Activated B cell treated with CpG ODN at 0.5 μM for 24 hours (primary cell): ENCODE data around the gene ZMYND12. TPM values are rescaled to one million over a fixed set of nuclear protein-coding genes. Genes with fewer than 3 reads are reported as not detected.
"Not testable (repeated sequence)": the region's sequence is repeated elsewhere in the genome, so short reads cannot be mapped to it uniquely, and the experiment has no call there.

Experiments used
- ATAC-seq: fragments of 200-7000 bp; cut with Tn5 transposase; one replicate; pipeline ENCODE4 v1.10.0; 2021; ENCODE audit warnings: low read depth, mild to moderate bottlenecking, moderate library complexity
- CTCF ChIA-PET: fragments of 350-600 bp; sonication (Branson Sonifier 250); formaldehyde crosslinking; loops from one replicate; lab custom pipeline; 2021; ENCODE audit warnings: antibody characterized with exemption; lab: Charles Lee
- POLR2A ChIA-PET: fragments of 350-600 bp; sonication (Branson Sonifier 250); formaldehyde crosslinking; loops from one replicate; lab custom pipeline; 2021; ENCODE audit warnings: antibody characterized with exemption; lab: Charles Lee
- DNase-seq: peaks from one replicate; pipeline ENCODE4 v3.0.0; 2022
- H3K27ac Mint-ChIP-seq: one replicate; pipeline ENCODE4 v1.8.0; 2020; ENCODE audit warnings: mixed read lengths
- H3K27me3 Mint-ChIP-seq: one replicate; pipeline ENCODE4 v1.8.0; 2021; ENCODE audit warnings: mixed read lengths
- H3K36me3 Mint-ChIP-seq: one replicate; pipeline ENCODE4 v1.8.0; 2021; ENCODE audit warnings: low read depth, mixed read lengths
- H3K4me1 Mint-ChIP-seq: one replicate; pipeline ENCODE4 v1.8.0; 2021; ENCODE audit warnings: mixed read lengths
- H3K4me3 Mint-ChIP-seq: one replicate; pipeline ENCODE4 v1.8.0; 2020; ENCODE audit warnings: mild to moderate bottlenecking, mixed read lengths
- H3K9me3 Mint-ChIP-seq: one replicate; pipeline ENCODE4 v1.8.0; 2020; ENCODE audit warnings: mixed read lengths
- CTCF ChIP-seq: fragments of 200-600 bp; IDR thresholded peaks from one replicate; pipeline ENCODE4 v1.8.0; 2022; ENCODE audit warnings: antibody characterized with exemption, mild to moderate bottlenecking
- intact Hi-C: fragments of 100-400 bp; cut with micrococcal nuclease; formaldehyde crosslinking; loops from one replicate; pipeline ENCODE4 v1.15.1; 2024
- total RNA-seq: library from RNA; stranded (reverse); gene quantifications from 2 replicates; pipeline ENCODE4 v1.2.3, GENCODE V29; 2022

Gene ZMYND12
- total RNA-seq, 1 donor from 2014 or later, result 0.53 TPM

- no peaks in the 10 kb centered on the region for H3K4me1 Mint-ChIP-seq
- POLR2A ChIA-PET, result no interaction called here
- CTCF ChIA-PET, result no interaction called here
- H3K4me3 Mint-ChIP-seq, result no peak overlapping the region
- no peak overlapping the region for H3K27ac Mint-ChIP-seq
- intact Hi-C loops, result no loop called here
- H3K27me3 Mint-ChIP-seq, result no peaks in the 10 kb centered on the region
- H3K9me3 Mint-ChIP-seq, result no peaks in the 10 kb centered on the region
- no peak for TF ChIP-seq CTCF
- peaks cover 12% of the 10 kb centered on the region for H3K36me3 Mint-ChIP-seq
- DNase-seq (no peak), ATAC-seq (no peak)
Observed at GRCh38 chr1:42482635-42483153, 26.9 kb upstream of the ZMYND12 start.

- peaks cover 12% of the 10 kb centered on the region for H3K36me3 Mint-ChIP-seq
- no peak for TF ChIP-seq CTCF
- no peak for ATAC-seq
- intact Hi-C loops, result no loop called here
- no peaks in the 10 kb centered on the region for H3K4me1 Mint-ChIP-seq
- H3K27ac Mint-ChIP-seq, result no peak overlapping the region
- no peaks in the 10 kb centered on the region for H3K27me3 Mint-ChIP-seq
- no peaks in the 10 kb centered on the region for H3K9me3 Mint-ChIP-seq
- CTCF ChIA-PET, result interaction anchor here (1.0 kb wide), 1 partner anchor 33 kb away, joined by 6 read pairs; no protein-coding TSS in a partner anchor
- POLR2A ChIA-PET, result interaction anchor here (0.7 kb wide), 1 partner anchor 11 kb away, joined by 4 read pairs; no protein-coding TSS in a partner anchor
- H3K4me3 Mint-ChIP-seq, result no peak overlapping the region
- DNase-seq, result no peak
Observed at GRCh38 chr1:42480921-42481320, 25.1 kb upstream of the ZMYND12 start.

GRCh38 chr1:42479621-42480020 is 23.8 kb upstream of the ZMYND12 start:
- Mint-ChIP-seq H3K27ac (no peak overlapping the region), H3K36me3 (peaks cover 12% of the 10 kb centered on the region), H3K4me1 (no peaks in the 10 kb centered on the region), H3K9me3 (no peaks in the 10 kb centered on the region), H3K27me3 (no peaks in the 10 kb centered on the region), H3K4me3 (no peak overlapping the region)
- DNase-seq (no peak), ATAC-seq (no peak)
- POLR2A ChIA-PET, result no interaction called here
- intact Hi-C loops, result no loop called here
- TF ChIP-seq CTCF, result no peak
- CTCF ChIA-PET, result no interaction called here

GRCh38 chr1:42477775-42478174 is 22.0 kb upstream of the ZMYND12 start:
- Mint-ChIP-seq H3K4me1 (no peaks in the 10 kb centered on the region), H3K36me3 (peaks cover 4% of the 10 kb centered on the region), H3K9me3 (no peaks in the 10 kb centered on the region), H3K27me3 (no peaks in the 10 kb centered on the region), H3K4me3 (no peak overlapping the region), H3K27ac (no peak overlapping the region)
- no peak for TF ChIP-seq CTCF
- ATAC-seq (no peak), DNase-seq (no peak)
- POLR2A ChIA-PET, result no interaction called here
- CTCF ChIA-PET, result no interaction called here
- intact Hi-C loops, result no loop called here

- POLR2A ChIA-PET, DNase-seq, H3K4me1 Mint-ChIP-seq, H3K27me3 Mint-ChIP-seq, H3K4me3 Mint-ChIP-seq, H3K36me3 Mint-ChIP-seq, H3K27ac Mint-ChIP-seq, intact Hi-C loops, ATAC-seq, H3K9me3 Mint-ChIP-seq, CTCF ChIA-PET: not testable (repeated sequence)
Observed at GRCh38 chr1:42477354-42477753, 21.5 kb upstream of the ZMYND12 start.

- ChIA-PET CTCF (no interaction called here), POLR2A (no interaction called here)
- Mint-ChIP-seq H3K4me1 (no peaks in the 10 kb centered on the region), H3K9me3 (no peaks in the 10 kb centered on the region), H3K4me3 (no peak overlapping the region), H3K36me3 (no peaks in the 10 kb centered on the region), H3K27ac (no peak overlapping the region), H3K27me3 (no peaks in the 10 kb centered on the region)
- intact Hi-C loops, result no loop called here
- no peak for TF ChIP-seq CTCF
- DNase-seq, result no peak
- ATAC-seq, result no peak
Observed at GRCh38 chr1:42476605-42477004, 20.8 kb upstream of the ZMYND12 start.
